H9 (cell line): Measurements from ENCODE around the gene FAM227A. TPM values are rescaled to one million over a fixed set of nuclear protein-coding genes. Genes with fewer than 3 reads are reported as not detected.

Experiments
- DNase-seq: peaks from one replicate; pipeline ENCODE4 v3.0.0-alpha.2; 2017
- H2AFZ ChIP-seq: one replicate; pipeline ENCODE4 v1.6.1; 2013; ENCODE audit warnings: mild to moderate bottlenecking, low read length, control low read depth, moderate library complexity
- H2AK5ac ChIP-seq: 2 replicates; pipeline ENCODE4 v1.6.1; 2013; ENCODE audit warnings: low read length, control low read depth, mixed read lengths; ENCODE audit not compliant: insufficient read length
- H2BK120ac ChIP-seq: one replicate; pipeline ENCODE4 v1.6.1; 2013; ENCODE audit warnings: low read depth, mild to moderate bottlenecking, low read length, control low read depth, inconsistent platforms; ENCODE audit not compliant: poor library complexity, severe bottlenecking
- H2BK12ac ChIP-seq: 2 replicates; pipeline ENCODE4 v1.6.1; 2013; ENCODE audit warnings: low read length, control low read depth, mixed read lengths, low read depth; ENCODE audit not compliant: insufficient read length
- H2BK15ac ChIP-seq: 2 replicates; pipeline ENCODE4 v1.6.1; 2013; ENCODE audit warnings: low read depth, low read length, control low read depth
- H2BK20ac ChIP-seq: one replicate; pipeline ENCODE4 v1.6.1; 2013; ENCODE audit warnings: low read depth, mild to moderate bottlenecking, low read length, control low read depth, inconsistent platforms; ENCODE audit not compliant: poor library complexity, severe bottlenecking
- H2BK5ac ChIP-seq: 2 replicates; pipeline ENCODE4 v1.6.1; 2013; ENCODE audit warnings: low read length, control low read depth, mixed read lengths; ENCODE audit not compliant: insufficient read length
- H3K14ac ChIP-seq: 2 replicates; pipeline ENCODE4 v1.6.1; 2013; ENCODE audit warnings: low read length, control low read depth; ENCODE audit not compliant: insufficient read depth
- H3K18ac ChIP-seq: 2 replicates; pipeline ENCODE4 v1.6.1; 2013; ENCODE audit warnings: low read depth, mild to moderate bottlenecking, mixed read lengths, low read length, control low read depth; ENCODE audit not compliant: insufficient read length
- H3K23ac ChIP-seq: 2 replicates; pipeline ENCODE4 v1.6.1; 2013; ENCODE audit warnings: low read length, control low read depth, mixed read lengths, low read depth; ENCODE audit not compliant: insufficient read length
- H3K23me2 ChIP-seq: 2 replicates; pipeline ENCODE4 v1.6.1; 2013; ENCODE audit warnings: low read depth, mild to moderate bottlenecking, mixed read lengths, low read length, control low read depth; ENCODE audit not compliant: insufficient read length, poor library complexity, severe bottlenecking
- H3K27ac ChIP-seq: 2 replicates; pipeline ENCODE4 v1.5.1; 2013; ENCODE audit warnings: low read length, control low read depth, mixed read lengths, low read depth; ENCODE audit not compliant: insufficient read length
- H3K27me3 ChIP-seq: 2 replicates; pipeline ENCODE4 v1.6.1; 2013; ENCODE audit warnings: low read length, control low read depth, inconsistent platforms; ENCODE audit not compliant: insufficient read depth
- H3K4ac ChIP-seq: 2 replicates; pipeline ENCODE4 v1.6.1; 2013; ENCODE audit warnings: low read depth, mild to moderate bottlenecking, control low read depth, inconsistent platforms, low read length, moderate library complexity
- H3K4me1 ChIP-seq: 2 replicates; pipeline ENCODE4 v1.6.1; 2013; ENCODE audit warnings: low read length, control low read depth, inconsistent platforms; ENCODE audit not compliant: insufficient read depth
- H3K4me2 ChIP-seq: 2 replicates; pipeline ENCODE4 v1.6.1; 2013; ENCODE audit warnings: low read length, control low read depth, mixed read lengths; ENCODE audit not compliant: insufficient read length, insufficient read depth
- H3K56ac ChIP-seq: 2 replicates; pipeline ENCODE4 v1.6.1; 2013; ENCODE audit warnings: low read depth, mild to moderate bottlenecking, mixed read lengths, low read length, control low read depth; ENCODE audit not compliant: insufficient read length
- H3K79me1 ChIP-seq: 2 replicates; pipeline ENCODE4 v1.6.1; 2013; ENCODE audit warnings: low read depth, mild to moderate bottlenecking, moderate library complexity, low read length, control low read depth, inconsistent platforms; ENCODE audit not compliant: insufficient read depth, poor library complexity, severe bottlenecking
- H3K79me2 ChIP-seq: 2 replicates; pipeline ENCODE4 v1.6.1; 2013; ENCODE audit warnings: low read length, control low read depth, inconsistent platforms; ENCODE audit not compliant: insufficient read depth
- H3K9ac ChIP-seq: 2 replicates; pipeline ENCODE4 v1.6.1; 2013; ENCODE audit warnings: low read length, control low read depth, mixed read lengths; ENCODE audit not compliant: insufficient read length; ENCODE audit errors: extremely low read depth
- H3K9me3 ChIP-seq: one replicate; pipeline ENCODE4 v1.6.1; 2013; ENCODE audit warnings: low read depth, low read length, inconsistent platforms; ENCODE audit not compliant: control insufficient read depth
- H3T11ph ChIP-seq: one replicate; pipeline ENCODE4 v1.6.1; 2013; ENCODE audit warnings: mild to moderate bottlenecking, low read length, control low read depth, inconsistent platforms
- H4K20me1 ChIP-seq: one replicate; pipeline ENCODE4 v1.6.1; 2013; ENCODE audit not compliant: control insufficient read depth, insufficient read length, insufficient read depth
- H4K5ac ChIP-seq: 2 replicates; pipeline ENCODE4 v1.6.1; 2013; ENCODE audit warnings: low read depth, mild to moderate bottlenecking, mixed read lengths, low read length, control low read depth; ENCODE audit not compliant: insufficient read length
- H4K8ac ChIP-seq: replicated peaks from 2 replicates; pipeline ENCODE4 v1.6.1; 2013; ENCODE audit warnings: low read length, control low read depth, mixed read lengths, low read depth; ENCODE audit not compliant: insufficient read length
- H4K91ac ChIP-seq: 2 replicates; pipeline ENCODE4 v1.6.1; 2013; ENCODE audit warnings: low read depth, mild to moderate bottlenecking, moderate library complexity, mixed read lengths, low read length, control low read depth; ENCODE audit not compliant: insufficient read length
- H3K27ac Mint-ChIP-seq, 3 experiments: 2 replicates in 2 of 3; 3 replicates in 1 of 3; pipeline ENCODE4 v1.8.0; 2020 to 2021; ENCODE audit warnings: mixed read lengths in 3 of 3, mild to moderate bottlenecking in 1 of 3, moderate library complexity in 1 of 3
- H3K27me3 Mint-ChIP-seq: 2 replicates; pipeline ENCODE4 v1.8.0; 2021; ENCODE audit warnings: low read depth, mild to moderate bottlenecking, moderate library complexity, mixed read lengths
- H3K36me3 Mint-ChIP-seq, 3 experiments: 2 replicates in 2 of 3; 3 replicates in 1 of 3; pipeline ENCODE4 v1.8.0; 2020 to 2021; ENCODE audit warnings: low read depth in 3 of 3, mixed read lengths in 3 of 3; ENCODE audit not compliant: insufficient read depth in 1 of 3
- H3K4me1 Mint-ChIP-seq, 2 experiments: 2 replicates each; pipeline ENCODE4 v1.8.0; 2020; ENCODE audit warnings: mixed read lengths in 2 of 2
- H3K4me3 Mint-ChIP-seq, 2 experiments: 2 replicates in 1 of 2; 3 replicates in 1 of 2; pipeline ENCODE4 v1.8.0; 2020 to 2021; ENCODE audit warnings: mild to moderate bottlenecking in 2 of 2, mixed read lengths in 2 of 2, moderate library complexity in 1 of 2
- H3K9me3 Mint-ChIP-seq, 2 experiments: 2 replicates in 1 of 2; 3 replicates in 1 of 2; pipeline ENCODE4 v1.8.0; 2020; ENCODE audit warnings: mild to moderate bottlenecking in 2 of 2, mixed read lengths in 2 of 2, moderate library complexity in 1 of 2
- WGBS: extraction: QIAGEN DNeasy Blood & Tissue Kit; methylation state at CpG from one replicate; pipeline ENCODE4 v1.1.7; 2013; ENCODE audit warnings: missing lambda C conversion rate, low lambda C conversion rate, mixed read lengths; ENCODE audit not compliant: insufficient read length; ENCODE audit errors: extremely low coverage; 5-methylcytosine and 5-hydroxymethylcytosine counted together
- total RNA-seq: library from RNA; stranded (reverse); gene quantifications from 2 replicates; pipeline ENCODE4 v1.2.1, GENCODE V29; 2021
- TF ChIP-seq, protein P1 (sequence below): fragments of 200-600 bp; sonication (generic); conservative IDR thresholded peaks from 3 replicates; pipeline ENCODE4 v1.8.0; 2021; ENCODE audit warnings: antibody characterized with exemption, mild to moderate bottlenecking

FAM227A gene
- total RNA-seq, 1 experiment from 2014 or later = 3.6 TPM

DNA sequence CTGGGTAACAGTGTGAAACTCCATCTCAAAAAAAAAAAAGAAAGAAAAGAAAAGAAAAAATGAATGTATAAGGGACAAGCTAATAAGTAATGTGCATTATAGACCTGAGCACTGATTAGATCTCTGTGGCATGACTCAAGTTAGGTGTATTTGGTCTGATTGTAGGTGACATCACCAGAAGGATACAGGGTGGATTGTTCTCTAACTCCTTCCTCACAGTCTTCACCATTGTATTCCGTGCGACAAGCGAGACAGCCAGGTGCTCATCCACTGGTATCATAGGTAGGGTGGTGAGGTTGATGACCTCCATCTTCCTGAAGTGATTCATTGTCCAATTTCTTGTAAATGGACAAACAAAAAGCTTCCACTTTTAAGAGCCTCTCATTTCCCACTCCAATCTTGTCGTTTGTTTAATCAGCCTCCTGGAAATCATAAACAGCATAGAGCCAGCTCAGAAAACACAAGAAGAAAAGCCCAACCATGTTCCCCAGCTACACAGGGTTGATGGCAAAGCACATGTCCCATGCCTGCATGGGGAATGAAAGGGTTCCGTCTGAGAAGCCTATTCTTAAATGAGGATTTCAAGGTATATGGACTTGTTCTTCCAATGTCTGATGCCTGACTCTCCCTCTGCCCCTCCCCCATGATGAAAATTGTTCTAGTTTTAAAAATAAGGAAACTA lies 6.2 kb downstream of the FAM227A start:
- Histone ChIP-seq H3K4ac (no peak overlapping the region), H3K9ac (no peak overlapping the region), H3K9me3 (no peaks in the 10 kb centered on the region), H3K79me1 (no peaks in the 10 kb centered on the region), H3K27me3 (no peaks in the 10 kb centered on the region), H4K8ac (no peak overlapping the region), H3K14ac (no peak overlapping the region), H3K79me2 (no peaks in the 10 kb centered on the region), H3K56ac (no peak overlapping the region), H2AFZ (no peak overlapping the region), H2BK120ac (no peak overlapping the region), H4K20me1 (no peaks in the 10 kb centered on the region), H2BK5ac (no peak overlapping the region), H2BK15ac (no peak overlapping the region), H2BK12ac (no peak overlapping the region), H3K23ac (no peak overlapping the region), H3K23me2 (no peaks in the 10 kb centered on the region), H2AK5ac (no peak overlapping the region), H4K91ac (no peak overlapping the region), H3K27ac (no peak overlapping the region), H3K18ac (no peak overlapping the region), H3K4me1 (no peaks in the 10 kb centered on the region), H4K5ac (no peak overlapping the region), H3K4me2 (no peak overlapping the region), H3T11ph (no peak overlapping the region), H2BK20ac (no peak overlapping the region)
- Mint-ChIP-seq H3K36me3 (peaks cover 7 to 40% (median 15%) of the 10 kb centered on the region in 3 experiments), H3K9me3 (peaks cover 0 to 5% of the 10 kb centered on the region in 2 experiments; a peak in 3 of 5 replicates), H3K4me3 (no peak overlapping the region), H3K27me3 (no peaks in the 10 kb centered on the region), H3K4me1 (no peaks in the 10 kb centered on the region), H3K27ac (no peak overlapping the region)
- WGBS = no CpG with 5 or more reads among the region's 5 CpGs
- TF ChIP-seq, protein P1, sequence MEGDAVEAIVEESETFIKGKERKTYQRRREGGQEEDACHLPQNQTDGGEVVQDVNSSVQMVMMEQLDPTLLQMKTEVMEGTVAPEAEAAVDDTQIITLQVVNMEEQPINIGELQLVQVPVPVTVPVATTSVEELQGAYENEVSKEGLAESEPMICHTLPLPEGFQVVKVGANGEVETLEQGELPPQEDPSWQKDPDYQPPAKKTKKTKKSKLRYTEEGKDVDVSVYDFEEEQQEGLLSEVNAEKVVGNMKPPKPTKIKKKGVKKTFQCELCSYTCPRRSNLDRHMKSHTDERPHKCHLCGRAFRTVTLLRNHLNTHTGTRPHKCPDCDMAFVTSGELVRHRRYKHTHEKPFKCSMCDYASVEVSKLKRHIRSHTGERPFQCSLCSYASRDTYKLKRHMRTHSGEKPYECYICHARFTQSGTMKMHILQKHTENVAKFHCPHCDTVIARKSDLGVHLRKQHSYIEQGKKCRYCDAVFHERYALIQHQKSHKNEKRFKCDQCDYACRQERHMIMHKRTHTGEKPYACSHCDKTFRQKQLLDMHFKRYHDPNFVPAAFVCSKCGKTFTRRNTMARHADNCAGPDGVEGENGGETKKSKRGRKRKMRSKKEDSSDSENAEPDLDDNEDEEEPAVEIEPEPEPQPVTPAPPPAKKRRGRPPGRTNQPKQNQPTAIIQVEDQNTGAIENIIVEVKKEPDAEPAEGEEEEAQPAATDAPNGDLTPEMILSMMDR = no peak
- no peak for DNase-seq
